ENCODE measurements around the gene KAZN. TPM values are rescaled to one million over a fixed set of nuclear protein-coding genes. Genes with fewer than 3 reads are reported as not detected.

Gene KAZN
- total and polyA plus RNA-seq, 2 of the 8 experiments (the other 6 are each of a cell fraction or from before 2014, with no cell fraction given), result 3.7 to 11.8 TPM

DNA sequence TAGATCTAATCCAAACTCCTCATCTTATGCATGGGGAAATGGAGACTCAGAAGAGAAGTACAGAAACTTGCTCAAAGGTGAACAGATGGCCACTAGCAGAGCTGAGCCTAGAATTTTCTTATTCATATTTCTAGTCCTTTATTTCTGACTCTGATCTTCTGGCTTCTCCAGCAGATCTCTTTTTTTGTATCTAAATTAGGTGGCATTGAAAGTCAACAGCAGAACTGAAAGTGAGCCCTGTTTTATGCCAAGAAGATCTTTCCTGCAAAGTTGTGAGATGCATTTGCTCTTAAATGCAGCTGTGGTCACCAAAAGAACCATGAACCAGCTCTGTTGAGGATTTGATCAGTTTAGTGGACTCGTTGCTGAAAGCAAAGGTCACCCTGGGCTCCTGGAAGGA, 75.5 kb downstream of the KAZN start (continued):
- TF ChIP-seq ZNF274 (IDR thresholded peaks at IDR 0.05; ENCODE audit: borderline replicate concordance, extremely low read depth, low read length), result no peak
- TF ChIP-seq EZH2 (IDR thresholded peaks at IDR 0.05; ENCODE audit: low read depth, low read length, severe bottlenecking), result no peak
